SH-SY5Y (cell line): ENCODE data around the gene CCNG1.

Experiments
- GATA2 ChIP-seq: IDR thresholded peaks from 2 replicates; pipeline ENCODE4 v1.6.1; 2011; ENCODE audit warnings: mild to moderate bottlenecking, low read depth, low read length
- GATA3 ChIP-seq: IDR thresholded peaks from 2 replicates; pipeline ENCODE4 v1.6.1; 2011; ENCODE audit warnings: low read depth, mild to moderate bottlenecking, low read length, moderate library complexity

CCNG1 gene

DNA sequence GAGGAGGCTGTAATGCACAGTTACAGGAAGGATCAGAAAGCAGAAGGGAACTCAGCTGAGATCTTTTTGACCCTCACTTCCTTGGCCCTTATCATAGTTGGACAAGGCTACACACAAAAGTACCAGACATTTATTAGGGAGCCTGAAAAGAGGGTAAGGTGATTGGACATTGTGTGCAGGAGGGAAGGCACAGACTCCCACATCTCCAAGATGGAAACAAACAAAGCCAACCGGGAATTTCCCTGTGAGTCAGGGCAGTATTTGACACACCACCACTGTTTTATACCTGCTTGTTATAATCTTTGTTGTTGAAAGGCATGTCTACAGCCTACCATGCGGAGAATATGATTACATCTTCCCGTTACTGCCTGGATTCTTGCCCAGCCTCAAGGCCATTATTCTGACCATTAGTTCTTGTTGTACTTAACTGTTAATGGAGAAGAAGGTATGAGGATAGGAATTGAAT lies 3.0 kb upstream of the CCNG1 start:
- TF ChIP-seq GATA2, result no peak

DNA sequence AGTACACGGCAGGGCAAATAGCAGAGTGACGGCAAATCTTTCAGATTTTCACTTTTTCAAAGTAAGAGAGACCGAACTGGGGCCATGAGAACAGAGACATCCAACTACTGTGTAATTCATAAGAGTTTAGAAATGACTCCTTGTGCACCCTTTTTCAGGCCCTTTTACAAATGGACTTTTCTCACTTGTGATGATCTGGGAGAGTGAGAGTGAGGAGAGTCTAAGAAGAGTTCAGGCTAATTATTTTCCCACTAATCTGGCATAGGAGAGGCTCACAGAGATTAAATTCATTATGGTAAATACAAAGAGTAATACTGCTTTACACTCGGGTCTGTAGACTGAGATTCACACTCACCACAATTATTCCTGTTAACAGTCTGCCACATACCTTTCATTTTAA lies 880 bp upstream of the CCNG1 start:
- no peak for TF ChIP-seq GATA3
- TF ChIP-seq GATA2, result no peak

DNA sequence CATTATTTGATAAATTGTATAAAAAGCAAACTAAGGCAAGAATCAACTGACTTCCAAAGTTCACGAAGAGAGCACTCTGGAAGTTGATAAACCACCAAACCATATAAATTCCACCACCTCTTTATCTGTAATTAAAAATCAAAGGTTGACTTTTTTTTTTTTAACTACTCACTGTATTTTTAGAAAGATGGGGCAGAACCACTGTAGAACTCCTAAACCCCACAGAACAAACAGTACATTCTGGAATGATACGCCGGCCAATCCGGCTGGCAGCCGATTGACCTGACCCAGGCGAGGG lies 435 bp upstream of the CCNG1 start:
- no peak for TF ChIP-seq GATA3

DNA sequence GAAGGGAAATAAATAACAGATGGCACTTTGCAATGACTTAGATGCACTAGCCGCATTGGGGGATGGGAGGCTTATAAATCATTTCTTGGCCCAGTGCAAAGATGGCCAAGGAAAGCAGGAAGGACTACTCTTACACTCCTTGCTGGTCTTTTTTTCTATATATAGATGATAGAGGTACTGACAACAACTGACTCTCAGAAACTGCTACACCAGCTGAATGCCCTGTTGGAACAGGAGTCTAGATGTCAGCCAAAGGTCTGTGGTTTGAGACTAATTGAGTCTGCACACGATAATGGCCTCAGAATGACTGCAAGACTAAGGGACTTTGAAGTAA lies 1.7 kb downstream of the CCNG1 start:
- no peak for TF ChIP-seq GATA2
- TF ChIP-seq GATA3, result no peak

DNA sequence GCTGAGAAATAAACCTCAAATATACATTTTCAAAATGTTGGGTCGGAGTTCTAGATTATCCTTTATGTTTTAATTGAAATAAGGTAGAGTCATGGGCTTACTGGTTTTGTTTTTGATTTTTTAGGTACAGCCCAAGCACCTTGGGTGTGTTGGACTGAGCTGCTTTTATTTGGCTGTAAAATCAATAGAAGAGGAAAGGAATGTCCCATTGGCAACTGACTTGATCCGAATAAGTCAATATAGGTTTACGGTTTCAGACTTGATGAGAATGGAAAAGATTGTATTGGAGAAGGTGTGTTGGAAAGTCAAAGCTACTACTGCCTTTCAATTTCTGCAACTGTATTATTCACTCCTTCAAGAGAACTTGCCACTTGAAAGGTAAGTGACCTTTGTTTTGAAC lies 3.6 kb downstream of the CCNG1 start:
- TF ChIP-seq GATA2, result no peak
- no peak for TF ChIP-seq GATA3

DNA sequence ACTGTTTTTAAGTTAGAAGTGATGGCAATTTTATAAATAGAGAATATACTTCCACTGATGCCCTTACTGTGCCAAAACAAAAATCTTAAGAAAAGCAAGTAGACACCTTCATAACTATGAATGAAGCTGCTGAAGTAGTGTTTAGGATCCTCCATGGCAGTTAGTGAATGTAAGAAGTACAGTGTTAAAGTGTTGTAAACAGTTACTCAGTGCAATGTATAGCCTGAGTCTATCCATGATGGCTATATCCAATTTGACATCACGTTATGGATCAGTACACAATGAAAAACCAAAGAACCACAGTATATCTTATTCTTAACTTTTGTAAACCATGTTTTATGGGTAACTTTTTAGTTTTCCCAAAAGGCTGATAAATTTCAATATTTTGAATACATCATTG lies 7.1 kb downstream of the CCNG1 start:
- TF ChIP-seq GATA3 (no peak), GATA2 (no peak)

DNA sequence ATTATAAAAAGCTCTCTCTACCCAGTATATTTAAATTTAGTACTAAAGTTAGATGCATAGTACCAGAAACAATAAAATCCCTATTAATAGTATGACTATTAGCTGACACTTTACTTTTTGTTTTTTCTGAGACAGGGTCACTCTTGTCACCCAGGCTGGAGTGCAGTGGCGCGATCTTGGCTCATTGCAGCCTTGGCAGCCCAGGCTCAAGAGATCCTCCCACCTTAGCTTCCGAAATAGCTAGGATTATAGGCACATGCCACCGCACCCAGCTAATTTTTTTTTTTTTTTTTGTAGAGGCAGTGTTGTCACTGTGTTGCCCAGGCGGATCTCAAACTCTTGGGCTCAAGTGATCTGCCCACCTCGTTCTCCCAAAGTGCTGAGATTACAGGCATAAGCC lies 8.0 kb downstream of the CCNG1 start:
- TF ChIP-seq GATA2 (no peak), GATA3 (no peak)

DNA sequence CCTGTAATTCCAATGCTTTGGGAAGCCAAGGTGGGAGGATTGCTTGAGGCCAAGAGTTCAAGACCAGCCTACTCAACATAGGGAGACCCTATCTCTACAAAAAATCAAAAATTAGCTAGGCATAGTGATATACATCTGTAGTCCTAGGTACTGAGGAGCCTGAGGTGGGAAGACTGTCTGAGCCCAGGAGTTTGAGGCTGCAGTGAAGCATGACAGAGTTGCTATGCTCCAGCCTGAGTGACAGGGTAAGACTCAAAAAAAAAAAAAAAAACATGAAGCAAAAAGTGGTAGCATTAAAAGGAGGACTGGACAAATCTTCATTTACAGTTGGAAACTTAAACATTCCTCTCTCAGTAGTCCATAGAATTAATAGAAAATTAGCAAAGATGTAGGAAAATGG lies 9.8 kb downstream of the CCNG1 start:
- TF ChIP-seq GATA3, result no peak

DNA sequence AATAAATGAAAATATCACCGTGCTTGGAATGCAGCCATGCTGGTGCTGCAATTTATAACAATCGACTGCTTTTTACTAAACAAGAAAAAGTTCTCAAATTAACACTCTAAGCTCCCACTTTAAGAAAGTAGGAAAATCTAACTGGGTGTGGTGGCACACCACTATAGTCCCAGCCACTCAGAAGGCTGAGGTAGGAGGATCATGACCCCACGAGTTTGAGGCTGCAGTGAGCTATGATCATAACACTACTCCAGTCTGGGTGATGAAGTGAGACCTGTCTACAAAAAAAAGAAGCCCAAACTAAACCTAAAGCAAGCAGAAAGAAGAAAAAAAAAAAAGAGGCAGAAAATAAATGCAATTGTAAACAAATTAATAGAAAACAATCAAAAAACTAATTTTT lies 10.5 kb downstream of the CCNG1 start:
- TF ChIP-seq GATA3 (no peak), GATA2 (no peak)

DNA sequence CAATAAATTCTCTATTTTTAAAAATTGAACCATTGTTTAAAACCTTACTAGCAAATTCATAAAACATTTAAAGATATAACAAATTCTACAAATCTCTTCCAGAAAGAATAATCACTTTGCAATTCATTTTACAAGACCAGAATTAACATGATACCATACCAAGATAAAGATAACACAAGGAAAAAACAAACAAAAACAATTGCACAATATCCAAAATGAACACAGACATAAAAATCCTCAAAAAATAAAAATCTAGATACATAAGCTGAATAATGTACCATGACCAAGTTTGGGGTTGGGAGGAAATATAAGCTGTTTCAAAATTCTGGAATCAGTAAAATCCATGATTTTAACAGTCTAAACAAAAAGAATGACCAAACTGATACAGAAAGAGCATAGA lies 11.1 kb downstream of the CCNG1 start:
- TF ChIP-seq GATA2 (no peak), GATA3 (no peak)

DNA sequence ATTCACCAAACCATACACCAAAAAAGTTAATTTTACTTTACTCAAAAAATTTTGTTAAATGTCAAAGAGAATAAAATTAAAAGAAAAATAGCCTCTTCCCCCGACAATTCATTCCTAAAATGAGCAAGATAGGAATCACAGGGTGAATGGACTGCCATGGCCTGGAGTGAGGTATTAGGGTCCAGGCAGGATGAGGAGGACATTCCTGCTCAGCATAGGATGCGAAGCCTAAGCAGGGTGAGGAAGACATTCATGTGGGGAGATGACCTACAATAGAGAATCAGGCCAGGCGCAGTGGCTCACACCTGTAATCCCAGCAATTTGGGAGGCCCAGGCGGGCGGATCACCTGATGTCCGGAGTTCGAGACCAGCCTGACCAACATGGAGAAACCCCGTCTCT lies 14.1 kb downstream of the CCNG1 start:
- no peak for TF ChIP-seq GATA3
- no peak for TF ChIP-seq GATA2

DNA sequence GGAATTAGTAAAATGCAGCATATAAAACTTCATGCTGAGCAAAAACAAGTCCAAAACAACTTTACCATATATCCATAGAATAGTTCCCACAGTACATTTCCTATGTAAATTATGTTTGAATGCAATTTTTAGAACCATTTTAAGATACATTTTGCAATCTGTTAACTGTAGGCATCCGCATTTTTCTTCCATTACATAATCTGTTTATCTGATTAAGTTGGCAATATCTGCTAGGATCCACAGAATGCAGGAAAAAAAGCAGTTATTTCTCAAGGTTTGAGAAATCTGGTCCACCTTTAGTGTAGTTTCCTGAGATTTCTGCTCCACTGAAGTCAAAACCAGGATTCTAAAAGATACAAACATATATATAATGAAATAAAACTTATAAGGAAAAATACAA lies 16.3 kb downstream of the CCNG1 start:
- TF ChIP-seq GATA3 (no peak), GATA2 (no peak)

DNA sequence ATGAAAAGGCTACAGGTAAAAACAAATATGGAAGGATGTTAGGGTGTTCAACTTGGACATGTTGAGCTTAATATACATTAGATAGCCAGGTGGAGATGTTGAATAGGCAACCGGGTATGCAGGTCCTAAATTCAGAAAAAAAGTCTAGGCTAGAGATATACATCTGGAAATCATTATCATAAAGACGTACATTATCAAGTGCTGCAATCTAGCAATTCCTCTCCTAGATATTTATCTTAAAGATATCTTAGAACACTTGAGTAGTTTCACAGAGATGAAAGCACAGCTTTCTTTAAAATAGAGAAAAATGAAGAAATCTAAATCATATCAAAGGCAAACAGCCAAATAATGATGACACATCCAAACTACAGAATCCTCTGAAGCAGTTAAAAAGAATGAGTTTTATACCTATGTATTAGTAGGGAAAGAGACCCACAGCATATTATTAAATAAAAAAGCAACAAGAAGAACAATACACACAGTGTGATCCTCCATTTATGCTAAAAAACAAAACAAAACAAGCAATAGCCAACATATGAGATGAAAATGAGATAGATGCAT lies 18.7 kb downstream of the CCNG1 start:
- no peak for TF ChIP-seq GATA2
- TF ChIP-seq GATA3, result no peak

DNA sequence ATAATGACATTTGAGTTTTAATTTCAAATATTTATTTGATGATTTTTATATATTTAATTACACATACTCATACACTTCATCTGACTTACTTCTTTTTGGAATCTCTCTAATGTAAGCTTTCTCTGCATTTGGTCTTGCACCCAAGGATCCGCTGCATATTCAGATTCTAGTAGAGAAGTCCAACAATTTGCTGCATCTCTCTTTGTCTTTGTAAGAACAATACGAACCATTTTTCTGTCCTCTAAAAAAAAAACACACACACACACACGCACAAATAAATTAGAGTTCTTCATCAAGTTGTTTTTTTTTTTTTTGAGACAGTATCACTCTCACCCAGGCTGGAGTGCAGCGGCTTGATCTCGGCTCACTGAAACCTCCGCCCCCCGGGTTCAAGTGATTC lies 19.4 kb downstream of the CCNG1 start:
- TF ChIP-seq GATA2 (no peak), GATA3 (no peak)

DNA sequence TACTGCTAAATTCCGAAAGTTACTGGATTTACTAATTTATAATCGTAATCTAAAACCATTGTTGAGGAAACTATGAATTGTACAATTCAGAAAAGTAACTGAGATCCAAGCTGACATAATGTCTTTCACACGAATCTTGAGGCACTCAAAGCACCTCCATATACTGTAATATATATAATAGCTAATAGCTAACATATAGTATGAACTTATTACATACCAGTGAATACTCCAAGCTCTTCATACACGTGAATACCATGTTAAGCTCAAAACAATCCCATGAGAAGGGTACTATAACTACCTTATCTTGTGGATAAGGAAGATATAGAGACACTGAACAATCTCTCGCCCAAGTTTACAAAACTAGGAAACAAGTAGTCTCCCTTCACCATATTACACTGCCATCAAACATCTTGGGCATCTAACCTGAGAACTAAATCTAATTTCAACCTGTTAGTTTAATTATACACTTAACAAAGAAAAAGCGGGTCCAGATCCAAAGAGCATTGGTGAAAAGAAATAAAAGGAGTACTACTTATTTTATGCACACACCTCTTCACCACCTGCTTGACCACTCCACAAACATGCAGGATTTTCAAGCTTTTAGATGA lies 21.5 kb downstream of the CCNG1 start:
- no peak for TF ChIP-seq GATA3
- no peak for TF ChIP-seq GATA2

DNA sequence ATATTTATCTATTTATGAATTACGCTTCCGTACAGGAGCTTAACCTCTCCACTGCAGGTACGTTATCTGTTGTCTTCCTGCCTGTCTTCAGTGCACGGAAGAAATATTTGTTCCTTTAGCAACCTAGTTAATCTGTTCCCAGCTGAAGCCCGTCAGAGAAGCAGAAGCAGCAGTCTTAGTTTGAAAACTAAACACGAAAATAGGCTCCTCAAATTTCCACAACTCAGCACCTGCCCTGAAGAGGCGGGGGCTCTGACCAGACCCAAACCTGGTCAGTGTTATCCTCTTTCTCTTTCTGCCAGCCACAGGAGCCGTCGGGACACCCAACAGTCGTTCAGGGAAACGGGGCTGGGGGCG lies 22.0 kb downstream of the CCNG1 start:
- no peak for TF ChIP-seq GATA3
- TF ChIP-seq GATA2, result no peak
